Effector memory CD4-positive, alpha-beta T cell (primary cell): ENCODE results near the gene NHEJ1.

Experiments
- DNase-seq, 3 donors: peaks; one replicate each; pipeline ENCODE4 v3.0.0-alpha.2; 2020
- H3K27ac ChIP-seq: 2 replicates; pipeline ENCODE4 v1.7.0; 2013; ENCODE audit warnings: mild to moderate bottlenecking, low read length, moderate library complexity; ENCODE audit not compliant: insufficient read depth, poor library complexity, severe bottlenecking
- H3K27me3 ChIP-seq: replicated peaks from 2 replicates; pipeline ENCODE4 v1.7.0; 2013; ENCODE audit warnings: mild to moderate bottlenecking, low read length; ENCODE audit not compliant: insufficient read depth, control insufficient read depth, poor library complexity, severe bottlenecking
- H3K36me3 ChIP-seq: 2 replicates; pipeline ENCODE4 v1.7.0; 2013; ENCODE audit warnings: mild to moderate bottlenecking, low read length, moderate library complexity; ENCODE audit not compliant: control insufficient read depth, insufficient read depth
- H3K4me1 ChIP-seq: 2 replicates; pipeline ENCODE4 v1.7.0; 2013; ENCODE audit warnings: low read length, mild to moderate bottlenecking; ENCODE audit not compliant: control insufficient read depth, insufficient read depth, poor library complexity, severe bottlenecking
- H3K4me3 ChIP-seq: 2 replicates; pipeline ENCODE4 v1.7.0; 2013; ENCODE audit warnings: low read length, low read depth, mild to moderate bottlenecking; ENCODE audit not compliant: insufficient read depth, poor library complexity, severe bottlenecking
- H3K9me3 ChIP-seq: 2 replicates; pipeline ENCODE4 v1.7.0; 2013; ENCODE audit warnings: mild to moderate bottlenecking, low read length, moderate library complexity; ENCODE audit not compliant: control insufficient read depth

The NHEJ1 gene

GRCh38 chr2:219030177-219030940, 130.3 kb downstream of the NHEJ1 start:
- H3K27me3 ChIP-seq, result no peaks in the 10 kb centered on the region
- H3K27ac ChIP-seq, result no peak overlapping the region
- no peak for DNase-seq
- no peak overlapping the region for H3K4me3 ChIP-seq
- no peaks in the 10 kb centered on the region for H3K36me3 ChIP-seq
- H3K9me3 ChIP-seq, result no peaks in the 10 kb centered on the region
- H3K4me1 ChIP-seq, result no peaks in the 10 kb centered on the region

- Histone ChIP-seq H3K36me3 (no peaks in the 10 kb centered on the region), H3K27me3 (no peaks in the 10 kb centered on the region), H3K4me3 (no peak overlapping the region), H3K27ac (no peak overlapping the region), H3K4me1 (no peaks in the 10 kb centered on the region), H3K9me3 (no peaks in the 10 kb centered on the region)
- DNase-seq, result peak; percentile 35 to 69 (median 56)
These were observed 130.8 kb downstream of the NHEJ1 start for GRCh38 chr2:219029829-219030165.

GRCh38 chr2:219028996-219029828, 131.4 kb downstream of the NHEJ1 start:
- DNase-seq, result no peak
- Histone ChIP-seq H3K4me1 (no peaks in the 10 kb centered on the region), H3K27ac (no peak overlapping the region), H3K27me3 (no peaks in the 10 kb centered on the region), H3K9me3 (no peaks in the 10 kb centered on the region), H3K36me3 (no peaks in the 10 kb centered on the region), H3K4me3 (no peak overlapping the region)

- no peaks in the 10 kb centered on the region for H3K9me3 ChIP-seq
- H3K4me1 ChIP-seq, result no peaks in the 10 kb centered on the region
- H3K36me3 ChIP-seq, result no peaks in the 10 kb centered on the region
- DNase-seq, result no peak
- H3K4me3 ChIP-seq, result no peak overlapping the region
- H3K27me3 ChIP-seq, result no peaks in the 10 kb centered on the region
- no peak overlapping the region for H3K27ac ChIP-seq
These were observed 132.5 kb downstream of the NHEJ1 start for GRCh38 chr2:219028141-219028540.

- Histone ChIP-seq H3K27ac (no peak overlapping the region), H3K4me3 (no peak overlapping the region), H3K27me3 (no peaks in the 10 kb centered on the region), H3K4me1 (no peaks in the 10 kb centered on the region), H3K9me3 (no peaks in the 10 kb centered on the region), H3K36me3 (no peaks in the 10 kb centered on the region)
- DNase-seq, result no peak
These were observed 133.0 kb downstream of the NHEJ1 start for GRCh38 chr2:219027511-219028055.

GRCh38 chr2:219026946-219027345, 133.7 kb downstream of the NHEJ1 start:
- H3K4me3 ChIP-seq, result no peak overlapping the region
- no peak overlapping the region for H3K27ac ChIP-seq
- H3K36me3 ChIP-seq, result no peaks in the 10 kb centered on the region
- H3K4me1 ChIP-seq, result no peaks in the 10 kb centered on the region
- no peaks in the 10 kb centered on the region for H3K27me3 ChIP-seq
- no peak for DNase-seq
- H3K9me3 ChIP-seq, result no peaks in the 10 kb centered on the region

GRCh38 chr2:219025637-219026585, 134.7 kb downstream of the NHEJ1 start:
- no peaks in the 10 kb centered on the region for H3K36me3 ChIP-seq
- H3K27ac ChIP-seq, result no peak overlapping the region
- H3K4me3 ChIP-seq, result no peak overlapping the region
- DNase-seq, result no peak
- H3K9me3 ChIP-seq, result no peaks in the 10 kb centered on the region
- no peaks in the 10 kb centered on the region for H3K27me3 ChIP-seq
- H3K4me1 ChIP-seq, result no peaks in the 10 kb centered on the region
